Right atrium auricular region (tissue), 2 donors: ENCODE results near the gene PDE4B. TPM values are rescaled to one million over a fixed set of nuclear protein-coding genes. Genes with fewer than 3 reads are reported as not detected.
"Not testable (repeated sequence)": the region's sequence is repeated elsewhere in the genome, so short reads cannot be mapped to it uniquely, and the experiment has no call there.

ENCODE experiments used
- DNase-seq: peaks from one replicate; pipeline ENCODE4 v3.0.0-alpha.2; 2019; ENCODE audit warnings: low spot score
- H3K27ac ChIP-seq, 2 donors: fragments of 200-600 bp; sonication (generic); 1 replicate in 1 of 2; 2 replicates in 1 of 2; pipeline ENCODE4 v1.5.1; 2016 to 2019
- H3K27me3 ChIP-seq, 2 donors: fragments of 200-600 bp; sonication (generic); one replicate each; pipeline versions ENCODE4 v1.5.1 to v1.6.0; 2017 to 2019
- H3K36me3 ChIP-seq: fragments of 200-600 bp; sonication (generic); one replicate; pipeline ENCODE4 v1.5.1; 2016
- H3K4me1 ChIP-seq, 2 donors: fragments of 200-600 bp; sonication (generic); one replicate each; pipeline versions ENCODE4 v1.5.1 to v1.6.0; 2017 to 2019
- H3K4me3 ChIP-seq, 2 donors: fragments of 200-600 bp; sonication (generic); 1 replicate in 1 of 2; 2 replicates in 1 of 2; pipeline ENCODE4 v1.5.1; 2017 to 2019; ENCODE audit warnings: mild to moderate bottlenecking in 1 of 2, moderate library complexity in 1 of 2
- H3K9me3 ChIP-seq, 2 donors: fragments of 200-600 bp; sonication (generic); one replicate each; pipeline ENCODE4 v1.5.1; 2019
- total RNA-seq, 2 donors: library from RNA; depleted of rRNA; stranded (reverse); fragments of >200 nt; gene quantifications; one replicate each; pipeline ENCODE4 v1.1.0, GENCODE V29; 2016
- TF ChIP-seq, protein P1 (sequence below), 2 donors: fragments of 200-600 bp; sonication (generic); IDR thresholded peaks; one replicate each; pipeline ENCODE4 v1.5.1; 2019; ENCODE audit warnings: antibody characterized with exemption in 2 of 2

PDE4B gene
- total RNA-seq, 2 donors from 2014 or later, result 16.0 to 27.7 TPM

DNA sequence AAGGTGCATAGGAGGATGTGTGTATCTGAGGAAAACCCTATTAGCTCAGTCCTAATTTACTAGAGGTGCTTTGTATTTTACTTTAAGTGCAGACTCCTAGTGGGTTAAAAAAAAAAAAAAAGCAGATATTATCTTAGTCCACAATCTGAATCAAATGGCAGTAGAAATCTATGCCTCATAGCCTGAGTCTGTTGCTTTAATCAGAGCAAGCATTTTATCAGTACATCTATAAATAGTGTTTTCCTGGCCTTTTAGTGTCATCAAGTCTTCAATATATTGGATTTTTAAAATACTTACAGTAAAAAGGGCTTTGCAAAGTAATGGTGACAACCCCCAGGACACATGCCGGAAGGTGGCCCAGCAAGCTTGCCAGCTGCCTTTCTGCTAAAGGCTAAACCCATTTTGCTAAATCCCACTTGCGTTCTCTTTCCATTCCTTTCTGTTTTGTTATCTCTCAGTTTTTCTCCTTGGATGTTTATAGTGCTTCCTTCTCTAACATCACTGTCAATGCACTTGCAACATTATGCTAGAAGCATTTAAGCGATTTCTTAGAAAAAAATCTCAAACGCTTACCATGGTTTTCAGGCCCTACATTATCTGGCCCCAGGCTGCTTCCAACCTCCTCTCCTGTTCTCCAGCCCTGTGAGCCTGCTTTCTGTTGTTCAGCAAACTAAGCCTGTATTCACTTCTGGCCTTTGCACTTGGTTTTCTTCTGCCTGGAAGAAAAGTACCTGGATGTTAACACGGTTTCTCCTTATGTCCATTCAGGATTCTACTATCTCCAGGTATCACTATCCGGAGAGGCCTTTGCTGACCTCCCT lies 206.3 kb downstream of the PDE4B start:
- no peak overlapping the region for H3K4me3 ChIP-seq
- H3K4me1 ChIP-seq, result no peaks in the 10 kb centered on the region
- TF ChIP-seq, protein P1, sequence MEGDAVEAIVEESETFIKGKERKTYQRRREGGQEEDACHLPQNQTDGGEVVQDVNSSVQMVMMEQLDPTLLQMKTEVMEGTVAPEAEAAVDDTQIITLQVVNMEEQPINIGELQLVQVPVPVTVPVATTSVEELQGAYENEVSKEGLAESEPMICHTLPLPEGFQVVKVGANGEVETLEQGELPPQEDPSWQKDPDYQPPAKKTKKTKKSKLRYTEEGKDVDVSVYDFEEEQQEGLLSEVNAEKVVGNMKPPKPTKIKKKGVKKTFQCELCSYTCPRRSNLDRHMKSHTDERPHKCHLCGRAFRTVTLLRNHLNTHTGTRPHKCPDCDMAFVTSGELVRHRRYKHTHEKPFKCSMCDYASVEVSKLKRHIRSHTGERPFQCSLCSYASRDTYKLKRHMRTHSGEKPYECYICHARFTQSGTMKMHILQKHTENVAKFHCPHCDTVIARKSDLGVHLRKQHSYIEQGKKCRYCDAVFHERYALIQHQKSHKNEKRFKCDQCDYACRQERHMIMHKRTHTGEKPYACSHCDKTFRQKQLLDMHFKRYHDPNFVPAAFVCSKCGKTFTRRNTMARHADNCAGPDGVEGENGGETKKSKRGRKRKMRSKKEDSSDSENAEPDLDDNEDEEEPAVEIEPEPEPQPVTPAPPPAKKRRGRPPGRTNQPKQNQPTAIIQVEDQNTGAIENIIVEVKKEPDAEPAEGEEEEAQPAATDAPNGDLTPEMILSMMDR (IDR thresholded peaks at IDR 0.05), result no peak
- H3K27me3 ChIP-seq, result no peaks in the 10 kb centered on the region
- H3K36me3 ChIP-seq, result no peaks in the 10 kb centered on the region
- no peaks in the 10 kb centered on the region for H3K9me3 ChIP-seq
- no peak overlapping the region for H3K27ac ChIP-seq
- no peak for DNase-seq

DNA sequence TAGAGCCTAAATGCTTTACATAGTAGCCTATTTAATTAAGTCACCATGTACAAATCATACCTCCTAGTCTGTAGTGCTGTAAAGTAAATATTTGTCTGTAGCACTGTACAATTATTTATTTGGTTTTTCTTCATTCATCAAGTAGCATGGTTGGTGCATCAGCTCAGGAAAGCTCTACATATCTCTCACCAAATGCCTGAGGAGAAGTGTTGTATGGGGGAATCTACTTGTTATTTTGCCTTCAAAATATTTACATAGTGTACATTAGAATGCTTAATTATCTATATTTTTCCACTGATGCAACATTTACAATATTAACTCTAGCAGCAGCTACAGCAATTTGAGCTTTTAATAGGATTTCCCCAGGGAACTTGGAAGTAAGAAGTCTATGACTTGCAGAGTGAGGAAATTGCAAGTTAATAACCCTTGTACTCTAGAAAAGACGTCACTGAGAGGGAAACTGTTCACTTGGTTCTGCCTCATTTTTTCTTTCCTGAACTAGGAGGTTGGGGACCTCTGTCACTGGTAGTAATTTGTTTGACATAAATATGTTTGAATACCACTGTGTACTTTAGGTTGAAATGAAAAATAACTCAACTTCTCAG lies 207.4 kb downstream of the PDE4B start:
- H3K36me3 ChIP-seq, result no peaks in the 10 kb centered on the region
- no peak overlapping the region for H3K4me3 ChIP-seq
- no peak overlapping the region for H3K27ac ChIP-seq
- H3K9me3 ChIP-seq, result no peaks in the 10 kb centered on the region
- TF ChIP-seq, protein P1 (IDR thresholded peaks at IDR 0.05), result no peak
- H3K4me1 ChIP-seq, result no peaks in the 10 kb centered on the region
- H3K27me3 ChIP-seq, result no peaks in the 10 kb centered on the region
- no peak for DNase-seq

DNA sequence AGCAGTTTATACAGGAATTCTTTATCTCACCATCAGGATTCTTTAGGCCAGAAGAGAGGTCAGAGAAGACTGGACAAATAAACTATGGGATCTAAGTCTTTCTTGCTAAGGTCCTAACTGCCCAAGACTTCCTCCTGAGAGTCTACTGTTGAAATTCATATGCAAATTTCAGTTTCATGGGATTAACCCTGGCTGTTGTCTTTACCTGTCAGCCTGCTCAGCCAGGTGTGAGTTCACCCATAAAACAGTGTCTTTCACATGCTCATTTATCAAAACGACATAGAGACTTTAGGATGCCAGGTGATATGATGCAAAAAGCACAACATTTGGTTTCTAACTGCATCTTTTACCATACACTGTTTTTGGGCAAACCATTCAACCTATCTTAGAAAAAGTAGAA lies 211.0 kb downstream of the PDE4B start:
- H3K9me3 ChIP-seq, result no peaks in the 10 kb centered on the region
- no peak overlapping the region for H3K27ac ChIP-seq
- no peak for DNase-seq
- no peaks in the 10 kb centered on the region for H3K27me3 ChIP-seq
- H3K36me3 ChIP-seq, result no peaks in the 10 kb centered on the region
- TF ChIP-seq, protein P1 (IDR thresholded peaks at IDR 0.05), result no peak
- no peaks in the 10 kb centered on the region for H3K4me1 ChIP-seq
- no peak overlapping the region for H3K4me3 ChIP-seq

DNA sequence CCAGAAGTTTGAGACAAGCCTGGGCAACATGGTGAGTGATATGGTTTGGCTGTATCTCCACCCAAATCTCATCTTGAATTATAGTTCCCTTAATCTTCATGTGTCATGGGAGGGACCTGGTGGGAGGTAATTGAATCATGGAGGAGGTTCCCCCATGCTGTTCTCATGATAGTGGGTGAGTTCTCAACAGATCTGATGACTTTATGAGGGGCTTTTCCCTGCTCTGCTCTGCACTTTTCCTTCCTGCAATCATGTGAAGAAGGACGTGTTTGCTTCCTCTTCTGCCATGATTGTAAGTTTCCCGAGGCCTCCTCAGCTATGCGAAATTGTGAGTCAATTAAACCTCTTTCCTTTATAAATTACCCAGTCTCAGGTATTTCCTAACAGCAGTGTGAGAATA lies 213.8 kb downstream of the PDE4B start:
- not testable (repeated sequence) for H3K4me3 ChIP-seq, H3K27ac ChIP-seq, DNase-seq, H3K4me1 ChIP-seq, H3K36me3 ChIP-seq, H3K27me3 ChIP-seq, H3K9me3 ChIP-seq

DNA sequence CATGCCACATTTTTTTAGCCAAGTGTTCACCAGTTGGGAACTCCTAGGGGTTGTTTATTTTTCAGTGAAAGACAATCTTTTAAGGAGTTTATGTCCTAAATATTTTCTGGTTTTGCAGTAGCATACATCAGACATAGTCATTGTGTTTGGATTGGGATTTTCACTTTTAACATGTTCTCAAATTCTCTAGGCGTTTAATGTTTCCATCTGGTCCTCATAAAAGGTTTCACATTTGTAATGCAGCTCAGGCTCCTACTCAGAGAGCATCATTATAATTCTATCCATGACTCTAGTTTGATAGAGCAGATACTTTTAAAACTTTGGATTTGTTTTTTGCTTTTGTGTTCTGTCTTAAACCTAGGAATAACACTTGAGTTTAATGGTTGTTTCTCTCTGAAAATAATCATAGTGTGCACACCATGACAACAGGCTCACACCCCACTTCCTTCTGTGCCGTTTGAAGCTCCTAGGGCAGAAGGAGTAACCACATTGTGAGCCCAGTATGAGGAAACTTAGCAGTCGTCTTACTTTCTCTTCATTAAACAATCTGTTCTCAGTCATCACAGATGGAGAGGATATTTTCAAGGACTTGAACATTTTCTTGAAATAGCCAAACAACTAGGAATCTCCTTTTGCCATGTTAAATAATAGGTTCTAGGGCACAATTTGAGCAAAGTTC lies 219.6 kb downstream of the PDE4B start:
- Histone ChIP-seq H3K4me1 (no peaks in the 10 kb centered on the region), H3K27ac (no peak overlapping the region), H3K36me3 (no peaks in the 10 kb centered on the region), H3K4me3 (no peak overlapping the region), H3K27me3 (no peaks in the 10 kb centered on the region), H3K9me3 (no peaks in the 10 kb centered on the region)
- no peak for DNase-seq
- TF ChIP-seq, protein P1 (IDR thresholded peaks at IDR 0.05), result no peak

DNA sequence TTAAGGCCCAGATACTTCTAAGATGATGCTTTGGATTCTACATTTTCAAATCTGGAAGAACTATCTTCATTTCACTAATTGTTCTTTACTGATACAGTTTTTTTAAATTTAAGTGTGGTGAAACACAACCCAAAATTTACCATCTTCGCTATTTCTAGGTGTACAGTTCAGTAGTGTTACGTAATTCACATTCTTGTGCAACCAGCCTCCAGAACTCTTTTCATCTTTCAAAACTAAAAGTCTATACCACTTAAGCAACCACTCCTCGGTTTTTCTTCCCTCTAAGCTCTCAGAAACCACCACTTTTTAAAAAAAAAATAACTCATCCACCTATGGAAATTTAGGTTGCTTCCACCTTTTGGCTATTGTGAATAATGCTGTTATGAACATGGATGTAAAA lies 220.7 kb downstream of the PDE4B start:
- Histone ChIP-seq H3K4me3 (no peak overlapping the region), H3K4me1 (no peaks in the 10 kb centered on the region), H3K9me3 (no peaks in the 10 kb centered on the region), H3K36me3 (no peaks in the 10 kb centered on the region), H3K27ac (no peak overlapping the region), H3K27me3 (no peaks in the 10 kb centered on the region)
- DNase-seq, result no peak
- TF ChIP-seq, protein P1 (IDR thresholded peaks at IDR 0.05), result no peak
